Measurements from ENCODE around the gene FARP1.

Gene FARP1

GRCh38 chr13:98200211-98200878, 57.5 kb downstream of the FARP1 start:
- DNase-seq (ENCODE audit: low spot score) = no peak

- no peak for DNase-seq (ENCODE audit: low spot score)
Observed at GRCh38 chr13:98201189-98201588, 58.3 kb downstream of the FARP1 start.

DNA sequence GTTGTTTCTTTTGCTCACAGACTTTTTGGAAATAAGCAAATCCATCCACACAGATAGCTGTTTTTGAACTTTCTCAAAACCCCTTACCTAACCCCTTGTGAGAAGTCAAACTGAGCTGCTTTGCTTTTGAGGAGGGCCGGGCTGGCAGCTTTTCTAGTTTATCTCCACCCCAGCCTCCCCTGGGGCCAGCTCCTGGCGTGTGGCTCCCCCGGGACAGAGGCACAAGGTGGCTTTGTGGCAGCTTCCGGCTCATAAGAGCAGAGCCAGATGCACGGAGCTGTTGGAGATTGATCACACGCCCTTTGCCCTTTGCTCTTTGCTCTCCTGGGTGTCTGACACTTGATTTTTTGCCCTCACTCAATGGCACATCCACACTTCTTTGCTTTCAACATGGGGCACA, 59.1 kb downstream of the FARP1 start:
- no peak for DNase-seq (ENCODE audit: low spot score)

GRCh38 chr13:98203646-98204326, 60.9 kb downstream of the FARP1 start:
- no peak for DNase-seq (ENCODE audit: low spot score)

DNA sequence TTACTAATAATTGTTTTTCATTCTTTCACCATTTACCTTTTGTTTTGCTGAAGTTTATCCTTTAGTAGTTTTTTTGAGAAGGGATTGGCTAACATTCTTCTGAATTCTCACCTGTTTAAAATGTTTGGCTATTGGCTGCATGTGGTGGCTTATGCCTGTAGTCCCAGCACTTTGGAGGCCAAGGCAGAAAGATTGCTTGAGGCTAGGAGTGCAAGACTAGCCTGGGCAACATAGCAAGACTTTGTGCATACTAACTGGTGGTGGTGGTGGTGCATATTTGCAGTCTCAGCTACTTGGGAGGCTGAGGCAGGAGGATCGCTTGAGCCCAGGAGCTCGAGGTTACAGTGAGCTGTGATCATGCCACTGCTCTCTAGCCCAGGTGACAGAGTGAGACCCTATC, 61.7 kb downstream of the FARP1 start:
- DNase-seq (ENCODE audit: low spot score) = no peak

DNA sequence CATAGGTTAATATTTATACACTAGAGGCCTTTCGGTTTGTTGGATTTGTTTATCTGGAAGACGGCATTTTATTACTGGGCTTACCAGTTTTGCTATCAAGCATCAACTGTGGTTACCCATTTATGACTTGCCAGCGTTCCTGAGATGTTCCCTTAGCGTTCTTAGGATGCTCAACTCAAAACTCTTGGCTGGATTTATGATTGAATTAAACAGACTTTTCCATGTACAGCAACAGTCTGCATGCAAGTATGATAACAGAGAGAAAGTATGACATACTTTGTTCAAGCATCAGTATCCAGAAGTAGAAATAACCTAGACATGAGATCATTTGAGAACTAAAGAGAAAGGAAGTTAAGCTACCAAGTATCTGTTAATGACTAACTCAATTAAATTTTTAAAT, 64.1 kb downstream of the FARP1 start:
- DNase-seq (ENCODE audit: low spot score) = no peak

- no peak for DNase-seq (ENCODE audit: low spot score)
Observed at GRCh38 chr13:98207416-98207815, 64.5 kb downstream of the FARP1 start.

DNA sequence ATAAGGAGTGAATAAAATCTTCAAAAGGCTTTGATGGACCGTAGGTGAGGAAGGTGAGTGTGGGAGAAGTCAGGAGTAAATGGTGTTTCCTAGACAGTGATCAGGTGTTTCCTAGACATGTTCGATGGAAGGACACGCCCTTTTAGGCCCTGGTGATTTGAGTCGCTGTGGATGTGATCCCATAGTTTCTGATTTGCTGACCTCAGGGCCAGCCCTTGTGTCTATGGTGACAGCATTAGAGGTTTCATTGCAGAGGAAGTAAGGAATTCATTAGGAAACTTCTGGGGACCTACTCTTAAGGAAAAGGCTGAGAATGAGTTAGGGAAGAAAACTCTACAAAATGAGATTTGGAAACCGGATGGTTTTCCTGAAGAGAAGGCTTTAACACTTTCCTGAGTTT, 65.7 kb downstream of the FARP1 start:
- DNase-seq (ENCODE audit: low spot score) = no peak

- DNase-seq (ENCODE audit: low spot score) = no peak
Observed at GRCh38 chr13:98212763-98213162, 69.9 kb downstream of the FARP1 start.

GRCh38 chr13:98213354-98213753, 70.5 kb downstream of the FARP1 start:
- no peak for DNase-seq (ENCODE audit: low spot score)

DNA sequence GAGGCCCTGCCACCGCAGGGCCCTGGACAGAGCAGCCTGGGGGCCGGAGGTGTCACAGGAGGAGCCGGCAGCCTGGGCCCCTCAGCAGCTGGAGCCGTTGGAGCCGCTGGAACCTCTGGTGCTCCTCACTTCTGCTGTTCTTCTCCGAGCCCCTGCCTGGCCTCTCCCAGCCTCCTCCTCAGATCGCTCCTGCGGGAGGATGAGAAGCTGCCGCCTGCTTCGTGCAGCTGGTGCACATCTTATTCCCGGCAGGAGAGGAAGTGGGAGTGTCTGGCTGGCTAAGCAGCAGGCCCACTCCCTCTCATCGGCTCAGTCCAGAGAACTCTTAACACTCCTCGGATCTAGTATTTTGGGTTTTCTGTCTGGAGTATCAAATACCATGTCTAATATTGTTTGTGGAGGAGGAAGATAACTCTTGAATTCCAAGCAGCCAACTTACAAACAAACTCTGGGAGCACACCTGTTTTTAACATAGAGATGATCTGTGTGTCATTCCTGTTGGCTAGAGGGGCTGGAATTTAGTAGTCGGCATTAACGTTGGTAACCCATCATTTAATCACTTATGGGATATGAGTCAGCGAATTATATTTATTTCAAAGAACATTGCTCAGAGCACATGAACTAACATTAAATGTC, 71.2 kb downstream of the FARP1 start:
- no peak for DNase-seq (ENCODE audit: low spot score)

DNA sequence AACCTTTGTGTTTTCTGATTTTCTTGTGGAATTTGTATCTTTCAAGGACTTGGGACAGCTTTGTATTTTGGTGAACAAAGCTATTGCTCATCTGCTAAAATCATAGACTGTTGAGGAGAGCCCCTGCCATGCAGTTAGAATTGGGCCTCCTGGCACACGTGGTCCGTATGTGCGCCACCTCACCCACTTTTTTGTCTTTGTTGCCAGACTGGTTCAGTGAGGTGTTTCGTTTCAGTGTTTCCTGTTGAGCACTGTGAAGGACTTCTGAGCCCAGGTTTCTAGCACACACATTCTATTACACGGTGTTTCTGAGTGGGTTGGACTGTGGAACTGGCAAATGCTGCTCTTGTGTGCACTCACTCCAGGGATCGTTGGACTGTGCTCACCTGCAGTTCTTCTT, 71.8 kb downstream of the FARP1 start:
- no peak for DNase-seq (ENCODE audit: low spot score)

GRCh38 chr13:98215508-98215907, 72.6 kb downstream of the FARP1 start:
- no peak for DNase-seq (ENCODE audit: low spot score)

DNA sequence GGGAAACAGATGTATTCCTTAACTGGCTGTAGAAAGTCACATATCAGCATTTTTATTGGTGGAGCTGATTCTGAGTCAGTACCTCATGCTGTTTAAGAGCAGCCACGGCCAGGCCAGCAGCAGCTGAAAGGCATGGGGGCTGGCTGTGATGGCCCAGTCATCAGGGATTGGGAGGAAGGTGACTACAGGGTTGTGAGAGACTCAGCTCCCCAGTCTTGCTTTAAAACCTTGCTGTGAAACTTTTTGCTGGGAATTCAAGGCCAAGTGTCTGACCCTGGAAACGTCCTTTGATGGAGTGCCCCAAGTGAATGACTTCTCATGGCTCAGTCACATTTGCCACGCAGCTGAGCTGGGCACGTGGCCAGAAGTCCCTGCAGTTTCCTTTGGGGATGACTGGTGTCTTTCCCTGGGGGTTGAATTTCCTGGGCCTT, 73.3 kb downstream of the FARP1 start:
- DNase-seq (ENCODE audit: low spot score) = peak; percentile 29

DNA sequence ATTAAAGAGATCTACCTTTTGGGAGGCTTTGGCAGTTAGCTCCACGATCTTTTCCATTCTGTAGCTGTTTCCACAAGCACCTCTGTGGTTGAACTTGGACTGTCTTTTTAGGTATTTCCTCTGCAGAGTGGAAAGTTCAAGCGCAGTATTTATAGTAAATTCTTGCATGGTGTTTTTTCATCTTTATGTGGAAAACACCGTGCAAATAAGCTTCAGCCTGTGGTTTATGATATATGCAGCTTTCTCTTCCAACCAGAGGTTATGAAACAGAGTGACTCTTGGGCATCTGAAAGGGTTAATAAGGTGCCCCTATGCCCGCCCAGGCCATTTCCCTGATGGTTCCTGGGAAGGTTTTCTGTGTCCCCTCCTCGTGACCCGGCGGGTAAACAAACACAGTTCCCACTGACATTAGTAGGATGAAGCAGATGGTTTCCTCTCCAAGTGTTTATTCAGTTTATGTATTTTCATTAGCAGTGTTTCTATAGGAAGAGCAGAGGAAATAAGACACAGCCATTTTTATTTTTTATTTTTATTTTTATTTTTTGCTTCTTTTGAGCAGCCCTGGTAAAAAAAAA, 73.9 kb downstream of the FARP1 start:
- no peak for DNase-seq (ENCODE audit: low spot score)

GRCh38 chr13:98217597-98217996, 74.7 kb downstream of the FARP1 start:
- no peak for DNase-seq (ENCODE audit: low spot score)

- DNase-seq (ENCODE audit: low spot score) = no peak
Observed at GRCh38 chr13:98219685-98220084, 76.8 kb downstream of the FARP1 start.

DNA sequence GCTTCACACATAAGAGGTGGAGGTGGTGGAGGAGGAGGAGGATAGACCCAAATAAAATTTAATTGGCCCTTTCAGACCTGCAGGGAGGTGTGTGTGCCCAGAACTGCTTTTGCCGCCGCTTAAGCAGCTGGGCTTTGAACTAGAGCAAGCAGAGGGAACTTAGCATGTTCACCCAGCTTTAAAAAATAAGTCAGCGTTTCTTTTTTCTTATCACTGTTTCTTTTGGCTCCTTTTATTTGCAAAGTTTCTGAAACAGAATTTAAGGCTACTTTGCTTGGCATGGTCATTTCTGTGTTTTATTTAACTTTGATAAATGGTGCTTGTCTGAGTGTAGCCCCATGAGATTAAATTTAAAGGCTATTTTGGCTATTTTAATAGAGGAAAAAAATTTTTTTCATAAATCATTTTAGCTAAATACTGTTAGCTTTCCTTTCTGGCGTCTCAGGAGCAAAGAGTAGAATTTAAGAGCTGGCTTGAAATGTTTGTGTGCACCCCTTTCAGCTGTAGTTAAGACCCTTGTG, 77.4 kb downstream of the FARP1 start:
- DNase-seq (ENCODE audit: low spot score) = no peak

- DNase-seq (ENCODE audit: low spot score) = no peak
Observed at GRCh38 chr13:98221234-98221633, 78.3 kb downstream of the FARP1 start.

DNA sequence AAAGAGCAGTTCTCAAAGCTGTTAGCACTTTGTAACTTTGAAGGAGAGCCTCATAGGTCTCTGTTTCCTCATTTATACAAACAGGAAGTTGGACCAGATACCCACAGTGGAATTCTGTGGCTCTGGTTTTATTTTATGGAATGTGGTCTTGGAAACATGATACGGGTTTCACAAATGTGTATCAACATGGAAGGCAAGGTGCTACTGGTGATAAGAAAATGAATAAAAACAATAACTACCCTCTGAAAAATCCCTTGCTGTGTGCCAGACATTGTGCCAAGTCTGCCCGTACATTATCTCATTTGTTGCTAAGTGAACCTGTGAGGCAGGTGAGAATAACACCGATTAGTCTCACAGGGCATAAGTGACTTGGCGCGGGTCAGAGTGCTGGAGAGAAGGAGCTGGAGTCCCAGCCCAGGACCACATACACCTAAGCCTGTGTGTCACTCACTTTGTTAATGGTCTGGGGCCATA, 79.2 kb downstream of the FARP1 start:
- DNase-seq (ENCODE audit: low spot score) = no peak

- DNase-seq (ENCODE audit: low spot score) = no peak
Observed at GRCh38 chr13:98222816-98223215, 79.9 kb downstream of the FARP1 start.

- no peak for DNase-seq (ENCODE audit: low spot score)
Observed at GRCh38 chr13:98223741-98224140, 80.8 kb downstream of the FARP1 start.

- no peak for DNase-seq (ENCODE audit: low spot score)
Observed at GRCh38 chr13:98224557-98224956, 81.7 kb downstream of the FARP1 start.

Measured in COLO829 (cell line).